T-cell (primary cell): Measurements from ENCODE around the gene TMPRSS11D. TPM values are rescaled to one million over a fixed set of nuclear protein-coding genes. Genes with fewer than 3 reads are reported as not detected.

ENCODE experiments used
- ATAC-seq, 4 experiments: fragments of 200-7000 bp in 3 of 4; fragments of 150-1000 bp in 1 of 4; cut with Tn5 transposase; replicated peaks in 1 of 4; 1 replicate in 3 of 4; 2 replicates in 1 of 4; pipeline ENCODE4 v1.10.0; 2021; ENCODE audit warnings: moderate library complexity in 3 of 4, mild to moderate bottlenecking in 2 of 4, moderate number of reproducible peaks in 1 of 4
- CTCF ChIA-PET, 2 donors: fragments of 300-600 bp; sonication (Branson Sonifier 250); formaldehyde crosslinking; loops; one replicate each; lab custom pipeline; 2022; ENCODE audit warnings: antibody characterized with exemption in 2 of 2; lab: Charles Lee
- POLR2A ChIA-PET, 2 donors: fragments of 300-600 bp; sonication (Branson Sonifier 250); formaldehyde crosslinking; loops; one replicate each; lab custom pipeline; 2022; ENCODE audit warnings: antibody characterized with exemption in 2 of 2; lab: Charles Lee
- DNase-seq, 35 experiments: peaks; one replicate each; pipeline versions ENCODE4 v3.0.0 to v3.0.0-alpha.2; 2013 to 2023
- H3K27ac ChIP-seq: one replicate; pipeline ENCODE4 v1.5.1; 2013; ENCODE audit warnings: low read length
- H3K27me3 ChIP-seq, 2 experiments: replicated peaks in 1 of 2; 1 replicate in 1 of 2; 2 replicates in 1 of 2; pipeline versions ENCODE4 v1.6.1 to v1.7.0; 2013; ENCODE audit warnings: low read length in 1 of 2, mixed read lengths in 1 of 2; ENCODE audit not compliant: control insufficient read depth in 2 of 2, insufficient read depth in 2 of 2; ENCODE audit errors: extremely low read depth in 1 of 2
- H3K36me3 ChIP-seq, 2 donors: 1 replicate in 1 of 2; 2 replicates in 1 of 2; pipeline versions ENCODE4 v1.6.1 to v1.7.0; 2013; ENCODE audit warnings: low read length in 1 of 2; ENCODE audit not compliant: control insufficient read depth in 2 of 2, insufficient read depth in 1 of 2; ENCODE audit errors: extremely low read depth in 1 of 2
- H3K4me1 ChIP-seq, 2 experiments: 1 replicate in 1 of 2; 2 replicates in 1 of 2; pipeline versions ENCODE4 v1.6.1 to v1.7.0; 2013; ENCODE audit warnings: low read length in 2 of 2, mixed read lengths in 1 of 2; ENCODE audit not compliant: insufficient read depth in 2 of 2, control insufficient read depth in 1 of 2; ENCODE audit errors: extremely low read depth in 1 of 2
- H3K4me3 ChIP-seq, 2 donors: 1 replicate in 1 of 2; 2 replicates in 1 of 2; pipeline versions ENCODE4 v1.5.1 to v1.7.0; 2013; ENCODE audit warnings: mild to moderate bottlenecking in 2 of 2, low read length in 1 of 2, moderate library complexity in 1 of 2; ENCODE audit not compliant: control insufficient read depth in 1 of 2; ENCODE audit errors: extremely low read depth in 1 of 2
- H3K9me3 ChIP-seq: 2 replicates; pipeline ENCODE4 v1.7.0; 2013
- H3K27ac Mint-ChIP-seq, 2 donors: one replicate each; pipeline ENCODE4 v1.8.0; 2020 to 2021; ENCODE audit warnings: mild to moderate bottlenecking in 2 of 2, mixed read lengths in 2 of 2
- H3K27me3 Mint-ChIP-seq, 2 donors: one replicate each; pipeline ENCODE4 v1.8.0; 2021 to 2022; ENCODE audit warnings: mixed read lengths in 2 of 2
- H3K36me3 Mint-ChIP-seq: one replicate; pipeline ENCODE4 v1.8.0; 2021; ENCODE audit warnings: mixed read lengths
- H3K4me1 Mint-ChIP-seq, 3 donors: one replicate each; pipeline ENCODE4 v1.8.0; 2020 to 2022; ENCODE audit warnings: mixed read lengths in 3 of 3, mild to moderate bottlenecking in 1 of 3
- H3K4me3 Mint-ChIP-seq, 3 donors: one replicate each; pipeline ENCODE4 v1.8.0; 2020 to 2022; ENCODE audit warnings: mild to moderate bottlenecking in 3 of 3, mixed read lengths in 3 of 3, moderate library complexity in 3 of 3
- H3K9me3 Mint-ChIP-seq, 3 donors: one replicate each; pipeline ENCODE4 v1.8.0; 2020 to 2022; ENCODE audit warnings: mixed read lengths in 3 of 3
- WGBS: methylation state at CpG from one replicate; pipeline ENCODE4 v1.1.5; 2013; ENCODE audit warnings: missing lambda C conversion rate; ENCODE audit not compliant: insufficient coverage; 5-methylcytosine and 5-hydroxymethylcytosine counted together
- total RNA-seq, 35 experiments: library from RNA in 6 of 35; stranded (reverse) in 6 of 35; fragments of 120-200 nt in 1 of 35; gene quantifications; one replicate each; pipeline versions ENCODE4 v1.2.1 to v1.2.4 and lab custom pipeline; 2013 to 2026

Gene TMPRSS11D
- total RNA-seq, 5 donors from 2014 or later (not counting 1 experiment from before 2014, with no cell fraction given), result not detected

DNA sequence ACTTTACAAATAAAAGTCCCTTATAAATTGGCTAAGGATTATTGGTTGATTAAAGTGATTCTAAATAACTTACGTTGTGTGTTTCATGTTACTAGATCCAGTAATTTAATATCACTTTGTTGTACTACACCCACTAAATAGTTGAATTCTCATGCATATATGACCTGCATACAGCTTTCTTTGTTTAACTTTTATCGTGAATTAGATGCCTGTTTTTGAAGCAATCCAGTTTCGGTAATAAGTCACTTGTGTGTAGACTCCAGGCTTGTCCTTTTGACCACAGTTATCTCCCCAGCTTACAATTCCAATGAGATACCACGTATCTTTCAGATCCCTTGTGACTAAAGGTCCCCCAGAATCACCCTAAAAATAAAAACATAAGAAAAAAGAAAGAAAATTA lies 27.3 kb upstream of the TMPRSS11D start:
- WGBS, result 92% methylated on average over 2 of the region's 4 CpGs
- peaks cover 0 to 9% of the 10 kb centered on the region in 2 donors for H3K27me3 Mint-ChIP-seq
- Histone ChIP-seq H3K27me3 (peaks cover 0 to 3% of the 10 kb centered on the region in 2 experiments), H3K27ac (no peak overlapping the region), H3K4me1 (no peaks in the 10 kb centered on the region), H3K36me3 (no peaks in the 10 kb centered on the region), H3K9me3 (no peaks in the 10 kb centered on the region), H3K4me3 (no peak overlapping the region)
- H3K36me3 Mint-ChIP-seq, result no peaks in the 10 kb centered on the region
- DNase-seq (no peak), ATAC-seq (no peak)
- H3K4me3 Mint-ChIP-seq, result no peak overlapping the region
- CTCF ChIA-PET, result interaction anchor here (0.6 to 2.8 kb wide), 5 partner anchors 38 to 365 kb away, joined by 3 to 8 read pairs (median 5); no protein-coding TSS in a partner anchor
- H3K9me3 Mint-ChIP-seq, result peaks cover 0 to 2% (median 1%) of the 10 kb centered on the region in 3 donors
- POLR2A ChIA-PET, result no interaction called here
- no peak overlapping the region for H3K27ac Mint-ChIP-seq
- no peaks in the 10 kb centered on the region for H3K4me1 Mint-ChIP-seq

DNA sequence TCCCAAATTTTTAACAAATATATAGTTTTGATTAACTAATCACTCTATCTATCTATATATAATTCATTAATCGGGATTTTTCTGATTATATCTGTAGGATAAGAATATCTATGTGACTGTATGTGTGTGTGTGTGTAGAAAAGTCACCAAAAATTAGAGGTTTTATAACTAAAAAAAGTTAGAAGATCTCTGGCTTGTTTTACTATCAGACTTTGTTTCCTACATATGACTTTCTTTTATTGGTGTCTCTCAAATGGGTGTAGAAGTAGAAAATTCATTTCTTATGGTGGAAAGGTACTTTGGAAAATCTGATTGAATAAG lies 26.7 kb upstream of the TMPRSS11D start:
- WGBS, result no CpG with 5 or more reads among the region's 1 CpG
- ChIA-PET POLR2A (no interaction called here), CTCF (interaction anchor here (0.6 to 2.8 kb wide), 6 partner anchors 39 to 608 kb away, joined by 3 to 8 read pairs (median 4); no protein-coding TSS in a partner anchor)
- Histone ChIP-seq H3K27ac (no peak overlapping the region), H3K36me3 (no peaks in the 10 kb centered on the region), H3K4me1 (no peaks in the 10 kb centered on the region), H3K4me3 (no peak overlapping the region), H3K27me3 (peaks cover 0 to 3% of the 10 kb centered on the region in 2 experiments), H3K9me3 (no peaks in the 10 kb centered on the region)
- Mint-ChIP-seq H3K27me3 (peaks cover 0 to 5% of the 10 kb centered on the region in 2 donors), H3K9me3 (peaks cover 0 to 6% (median 3%) of the 10 kb centered on the region in 3 donors), H3K36me3 (no peaks in the 10 kb centered on the region), H3K27ac (no peak overlapping the region), H3K4me3 (no peak overlapping the region), H3K4me1 (no peaks in the 10 kb centered on the region)
- DNase-seq (no peak), ATAC-seq (no peak)

- no CpG with 5 or more reads among the region's 6 CpGs for WGBS
- CTCF ChIA-PET, result interaction anchor here (0.5 to 2.8 kb wide), 5 partner anchors 352 to 609 kb away, joined by 3 to 8 read pairs (median 3); partner anchors contain the start of gene STAP1 (in 1 of the 2)
- ATAC-seq, result no peak
Measured at GRCh38 chr4:67909905-67910584, 26.2 kb upstream of the TMPRSS11D start.

DNA sequence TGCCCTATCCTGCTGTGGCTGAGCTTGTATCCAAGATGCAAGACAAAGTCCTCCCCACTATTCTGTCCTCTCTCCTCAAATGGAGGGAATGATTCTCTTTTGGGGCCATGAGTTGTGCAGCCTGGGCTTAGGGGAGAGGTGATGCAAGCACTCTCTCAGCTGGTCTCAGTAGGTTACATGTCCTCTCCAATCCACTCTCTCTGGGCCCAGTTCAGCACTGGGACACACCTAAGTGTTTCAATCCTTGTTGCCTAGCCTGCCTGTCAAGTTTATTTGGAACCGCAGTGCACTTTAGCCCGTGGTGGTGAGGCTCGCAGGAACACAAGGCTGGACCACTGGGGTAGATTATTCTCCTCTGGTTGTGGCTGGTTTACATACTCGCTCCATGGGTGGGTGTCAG lies 23.8 kb upstream of the TMPRSS11D start:
- no peaks in the 10 kb centered on the region for H3K36me3 ChIP-seq
- no peak overlapping the region for H3K27ac Mint-ChIP-seq

More at GRCh38 chr4:67909905-67910584, 26.2 kb upstream of the TMPRSS11D start:
- Mint-ChIP-seq H3K27ac (no peak overlapping the region), H3K4me3 (no peak overlapping the region), H3K9me3 (peaks cover 0 to 6% (median 3%) of the 10 kb centered on the region in 3 donors), H3K27me3 (peaks cover 0 to 5% of the 10 kb centered on the region in 2 donors), H3K4me1 (no peaks in the 10 kb centered on the region), H3K36me3 (no peaks in the 10 kb centered on the region)
- H3K4me1 ChIP-seq, result no peaks in the 10 kb centered on the region
- POLR2A ChIA-PET, result no interaction called here
- peaks cover 0 to 3% of the 10 kb centered on the region in 2 experiments for H3K27me3 ChIP-seq
- no peak overlapping the region for H3K4me3 ChIP-seq
- DNase-seq, result peak in 1 of 35 experiments; percentile 38
- H3K36me3 ChIP-seq, result no peaks in the 10 kb centered on the region
- no peak overlapping the region for H3K27ac ChIP-seq
- H3K9me3 ChIP-seq, result no peaks in the 10 kb centered on the region

DNA sequence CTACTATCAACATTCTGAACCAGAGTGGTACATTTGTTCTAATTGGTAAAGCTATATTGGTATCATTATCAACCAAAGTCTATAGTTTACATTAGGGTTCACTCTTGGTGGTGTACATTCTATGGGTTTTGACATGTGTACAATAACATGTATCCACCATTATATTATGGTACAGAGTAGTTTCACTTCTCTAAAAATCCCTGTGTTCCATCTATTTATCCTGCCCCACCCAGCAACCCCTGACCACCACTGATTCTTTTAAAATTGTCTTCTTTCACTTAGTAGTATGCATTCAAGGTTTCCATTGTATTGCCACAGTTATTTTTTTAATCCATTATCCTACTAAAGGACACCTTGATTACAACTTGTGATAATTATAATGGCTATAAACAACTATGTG lies 15.3 kb upstream of the TMPRSS11D start:
- no peak overlapping the region for H3K4me3 Mint-ChIP-seq
- peaks cover 0 to 2% (median 0%) of the 10 kb centered on the region in 3 donors for H3K4me1 Mint-ChIP-seq
- ATAC-seq (no peak), DNase-seq (no peak)
- peaks cover 0 to 1% of the 10 kb centered on the region in 2 donors for H3K27me3 Mint-ChIP-seq
- CTCF ChIA-PET, result no interaction called here
- no peaks in the 10 kb centered on the region for H3K9me3 ChIP-seq
- H3K27ac Mint-ChIP-seq, result no peak overlapping the region
- H3K4me3 ChIP-seq, result no peak overlapping the region
- H3K27me3 ChIP-seq, result no peaks in the 10 kb centered on the region
- H3K9me3 Mint-ChIP-seq, result no peaks in the 10 kb centered on the region
- H3K36me3 Mint-ChIP-seq, result no peaks in the 10 kb centered on the region
- no peak overlapping the region for H3K27ac ChIP-seq
- POLR2A ChIA-PET, result no interaction called here
- H3K36me3 ChIP-seq, result no peaks in the 10 kb centered on the region
- H3K4me1 ChIP-seq, result no peaks in the 10 kb centered on the region

More for the DNA sequence above, 23.8 kb upstream of the TMPRSS11D start:
- CTCF ChIA-PET, result interaction anchor here in 1 of 2 donors (1.2 kb wide), 1 partner anchor 439 kb away, joined by 3 read pairs; no protein-coding TSS in a partner anchor
- Mint-ChIP-seq H3K36me3 (no peaks in the 10 kb centered on the region), H3K27me3 (peaks cover 0 to 10% of the 10 kb centered on the region in 2 donors), H3K4me1 (no peaks in the 10 kb centered on the region), H3K4me3 (no peak overlapping the region), H3K9me3 (peaks cover 0 to 6% (median 3%) of the 10 kb centered on the region in 3 donors)
- ATAC-seq (no peak), DNase-seq (no peak)
- Histone ChIP-seq H3K27ac (no peak overlapping the region), H3K4me3 (no peak overlapping the region), H3K27me3 (peaks cover 0 to 3% of the 10 kb centered on the region in 2 experiments), H3K4me1 (no peaks in the 10 kb centered on the region), H3K9me3 (no peaks in the 10 kb centered on the region)
- WGBS, result 86% methylated on average over 3 of the region's 4 CpGs
- POLR2A ChIA-PET, result no interaction called here

- ATAC-seq (no peak), DNase-seq (no peak)
- Mint-ChIP-seq H3K4me3 (no peak overlapping the region), H3K4me1 (peaks cover 0 to 2% (median 0%) of the 10 kb centered on the region in 3 donors), H3K36me3 (no peaks in the 10 kb centered on the region), H3K27ac (no peak overlapping the region), H3K9me3 (no peaks in the 10 kb centered on the region), H3K27me3 (no peaks in the 10 kb centered on the region)
- H3K27ac ChIP-seq, result no peak overlapping the region
- no peaks in the 10 kb centered on the region for H3K9me3 ChIP-seq
- H3K27me3 ChIP-seq, result no peaks in the 10 kb centered on the region
- H3K4me3 ChIP-seq, result no peak overlapping the region
- ChIA-PET POLR2A (interaction anchor here in 1 of 2 donors (0.5 kb wide), 1 partner anchor 872 kb away, joined by 5 read pairs; no protein-coding TSS in a partner anchor), CTCF (no interaction called here)
- H3K36me3 ChIP-seq, result no peaks in the 10 kb centered on the region
- no peaks in the 10 kb centered on the region for H3K4me1 ChIP-seq
Measured at GRCh38 chr4:67897686-67898085, 13.9 kb upstream of the TMPRSS11D start.
